CD4-positive, CD25-positive, alpha-beta regulatory T cell (primary cell): ENCODE results near the gene RASSF5. TPM values are rescaled to one million over a fixed set of nuclear protein-coding genes. Genes with fewer than 3 reads are reported as not detected.
A peak's percentile ranks its signal among the peaks of the same experiment; 100 is the strongest.

Experiments used
- ATAC-seq, 2 donors: fragments of 150-1000 bp; cut with Tn5 transposase; one replicate each; pipeline ENCODE4 v1.10.0; 2021; ENCODE audit warnings: low read depth in 2 of 2, moderate number of reproducible peaks in 2 of 2, moderate library complexity in 1 of 2
- DNase-seq, 3 donors: peaks; one replicate each; pipeline versions ENCODE4 v3.0.0 to v3.0.0-alpha.2; 2012 to 2022; ENCODE audit warnings: mixed read lengths in 1 of 3
- H3K27ac ChIP-seq: one replicate; pipeline ENCODE4 v1.7.0; 2013; ENCODE audit warnings: mild to moderate bottlenecking, low read length; ENCODE audit not compliant: insufficient read depth, poor library complexity, severe bottlenecking
- H3K27me3 ChIP-seq: one replicate; pipeline ENCODE4 v1.7.0; 2013; ENCODE audit warnings: low read length; ENCODE audit not compliant: control insufficient read depth, insufficient read depth
- H3K36me3 ChIP-seq: one replicate; pipeline ENCODE4 v1.7.0; 2013; ENCODE audit warnings: mild to moderate bottlenecking, low read length, moderate library complexity; ENCODE audit not compliant: control insufficient read depth, insufficient read depth
- H3K4me1 ChIP-seq: 2 replicates; pipeline ENCODE4 v1.7.0; 2013; ENCODE audit warnings: mild to moderate bottlenecking, low read length; ENCODE audit not compliant: insufficient read depth, control insufficient read depth, poor library complexity, severe bottlenecking
- H3K4me3 ChIP-seq: one replicate; pipeline ENCODE4 v1.7.0; 2013; ENCODE audit warnings: low read depth, mild to moderate bottlenecking, low read length, moderate library complexity
- H3K9me3 ChIP-seq, 2 experiments: 1 replicate in 1 of 2; 2 replicates in 1 of 2; pipeline ENCODE4 v1.7.0; 2013; ENCODE audit warnings: low read length in 2 of 2, mild to moderate bottlenecking in 1 of 2, moderate library complexity in 1 of 2; ENCODE audit not compliant: control insufficient read depth in 2 of 2
- H3K27ac Mint-ChIP-seq, 3 donors: one replicate each; pipeline ENCODE4 v1.8.0; 2020 to 2022; ENCODE audit warnings: mild to moderate bottlenecking in 3 of 3, mixed read lengths in 3 of 3, moderate library complexity in 2 of 3
- H3K27me3 Mint-ChIP-seq: one replicate; pipeline ENCODE4 v1.8.0; 2022; ENCODE audit warnings: mild to moderate bottlenecking, mixed read lengths
- H3K36me3 Mint-ChIP-seq: one replicate; pipeline ENCODE4 v1.8.0; 2020; ENCODE audit warnings: mixed read lengths
- H3K4me1 Mint-ChIP-seq, 4 donors: one replicate each; pipeline ENCODE4 v1.8.0; 2020 to 2022; ENCODE audit warnings: mixed read lengths in 4 of 4, mild to moderate bottlenecking in 1 of 4
- H3K4me3 Mint-ChIP-seq, 4 donors: one replicate each; pipeline ENCODE4 v1.8.0; 2020 to 2022; ENCODE audit warnings: mild to moderate bottlenecking in 4 of 4, mixed read lengths in 4 of 4, moderate library complexity in 3 of 4
- H3K9me3 Mint-ChIP-seq, 7 donors: one replicate each; pipeline ENCODE4 v1.8.0; 2020 to 2022; ENCODE audit warnings: mixed read lengths in 7 of 7, mild to moderate bottlenecking in 3 of 7, moderate library complexity in 2 of 7
- polyA plus RNA-seq, 4 donors: library from polyadenylated mRNA; unstranded; fragments of 300-500 nt; fragmentation: Illumina TruSeq; gene quantifications; one replicate each; pipeline ENCODE4 v1.2.3, GENCODE V29; 2021
- total RNA-seq: library from RNA; stranded (reverse); gene quantifications from one replicate; pipeline ENCODE4 v1.2.3, GENCODE V29; 2022

Gene RASSF5
- total and polyA plus RNA-seq, 5 donors from 2014 or later = 158 to 258 (median 231) TPM

DNA sequence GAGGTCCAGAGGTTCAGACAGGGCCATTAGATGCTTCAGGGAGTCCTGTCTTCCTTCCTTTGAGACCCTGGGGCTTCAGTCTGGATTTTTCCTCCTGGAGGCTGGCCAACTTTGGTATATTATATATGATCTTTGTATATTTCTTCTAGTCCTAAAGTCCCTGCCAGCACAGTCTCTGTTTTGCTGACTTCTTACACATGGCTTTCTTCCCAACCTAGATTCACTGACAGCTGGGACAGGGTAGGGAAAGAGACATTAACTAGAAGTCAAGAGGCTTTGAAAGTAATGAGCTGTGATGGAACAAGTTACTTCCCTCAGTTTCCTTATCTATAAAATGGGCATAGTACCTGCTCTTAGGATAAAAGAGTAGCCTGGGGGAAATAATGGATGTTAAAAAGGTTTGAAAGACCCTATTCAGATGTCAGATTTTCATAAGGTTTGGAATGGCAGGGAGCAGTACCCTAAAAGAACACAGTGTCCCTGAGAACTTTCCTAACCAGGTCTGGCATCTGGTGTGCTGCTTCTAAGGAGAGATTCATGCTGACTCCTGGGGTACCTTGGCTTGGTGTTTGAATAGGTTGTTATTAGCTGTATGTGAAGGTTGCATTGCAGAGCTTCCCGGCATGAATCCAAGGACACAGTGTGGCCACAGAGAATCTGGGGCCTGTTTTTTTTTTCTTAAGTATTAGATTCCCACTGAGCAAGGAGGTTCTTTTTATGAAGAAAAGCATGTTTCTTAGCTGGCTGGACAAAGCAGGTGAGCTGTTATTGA lies 47.6 kb downstream of the RASSF5 start:
- peak overlapping the region; percentile 79 to 98 (median 95) for H3K27ac Mint-ChIP-seq
- peaks cover 70% of the 10 kb centered on the region for H3K4me1 ChIP-seq
- H3K27ac ChIP-seq = peak overlapping the region; percentile 83
- H3K9me3 ChIP-seq = no peaks in the 10 kb centered on the region
- H3K4me3 ChIP-seq = peak overlapping the region; percentile 13
- peaks cover 16 to 74% (median 49%) of the 10 kb centered on the region in 4 donors for H3K4me1 Mint-ChIP-seq
- no peaks in the 10 kb centered on the region for H3K27me3 Mint-ChIP-seq
- H3K36me3 Mint-ChIP-seq = peaks cover 15% of the 10 kb centered on the region
- H3K4me3 Mint-ChIP-seq = peak overlapping the region; percentile 92 to 99 (median 96)
- no peaks in the 10 kb centered on the region for H3K27me3 ChIP-seq
- H3K9me3 Mint-ChIP-seq = peaks cover 0 to 2% (median 0%) of the 10 kb centered on the region in 7 donors
- H3K36me3 ChIP-seq = no peaks in the 10 kb centered on the region
- DNase-seq (no peak), ATAC-seq (no peak)

DNA sequence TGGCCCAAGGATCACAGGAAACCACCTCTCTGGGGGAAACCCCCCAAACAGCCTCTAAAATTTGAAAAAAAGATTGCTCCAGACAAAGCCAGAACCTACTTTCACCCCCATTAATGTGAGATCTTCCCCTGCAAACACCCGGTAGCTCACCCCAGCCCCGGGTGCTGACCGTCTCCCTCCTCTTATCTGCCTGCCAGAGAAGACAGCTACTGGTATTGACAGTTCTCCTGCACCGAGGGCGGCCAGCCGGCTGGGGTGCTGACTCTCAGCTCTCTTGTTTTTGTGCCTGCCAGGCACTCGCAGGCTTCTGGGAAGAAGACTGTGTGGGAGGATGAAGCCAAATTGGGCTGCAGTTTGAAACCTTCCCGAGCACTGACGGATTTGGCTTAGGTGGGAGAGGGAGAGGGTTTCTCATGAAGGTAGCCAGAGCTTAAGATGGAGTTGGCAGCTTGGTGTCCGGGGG lies 48.2 kb downstream of the RASSF5 start:
- peaks cover 16 to 78% (median 53%) of the 10 kb centered on the region in 4 donors for H3K4me1 Mint-ChIP-seq
- H3K27ac Mint-ChIP-seq = peak overlapping the region; percentile 79 to 98 (median 95)
- H3K27me3 Mint-ChIP-seq = no peaks in the 10 kb centered on the region
- peaks cover 76% of the 10 kb centered on the region for H3K4me1 ChIP-seq
- H3K4me3 ChIP-seq = peak overlapping the region; percentile 77
- H3K27ac ChIP-seq = peak overlapping the region; percentile 83
- no peaks in the 10 kb centered on the region for H3K9me3 ChIP-seq
- H3K27me3 ChIP-seq = no peaks in the 10 kb centered on the region
- peaks cover 0 to 2% (median 0%) of the 10 kb centered on the region in 7 donors for H3K9me3 Mint-ChIP-seq
- peaks cover 21% of the 10 kb centered on the region for H3K36me3 Mint-ChIP-seq
- peak; percentile 30 to 51 (median 43) for DNase-seq
- peaks cover 3% of the 10 kb centered on the region for H3K36me3 ChIP-seq
- ATAC-seq = no peak
- peak overlapping the region; percentile 92 to 99 (median 96) for H3K4me3 Mint-ChIP-seq

GRCh38 chr1:206556047-206556749 lies 48.9 kb downstream of the RASSF5 start:
- peak overlapping the region; percentile 83 for H3K27ac ChIP-seq
- H3K27me3 Mint-ChIP-seq = no peaks in the 10 kb centered on the region
- H3K36me3 ChIP-seq = peaks cover 10% of the 10 kb centered on the region
- peaks cover 22% of the 10 kb centered on the region for H3K36me3 Mint-ChIP-seq
- H3K4me1 ChIP-seq = peaks cover 80% of the 10 kb centered on the region
- DNase-seq (peak in 2 of 3 donors; percentile 33 to 75), ATAC-seq (peak; percentile 23 to 37)
- peak overlapping the region; percentile 77 for H3K4me3 ChIP-seq
- H3K27ac Mint-ChIP-seq = peak overlapping the region; percentile 79 to 98 (median 95)
- peaks cover 16 to 79% (median 56%) of the 10 kb centered on the region in 4 donors for H3K4me1 Mint-ChIP-seq
- H3K9me3 ChIP-seq = no peaks in the 10 kb centered on the region
- H3K27me3 ChIP-seq = no peaks in the 10 kb centered on the region
- peak overlapping the region; percentile 92 to 99 (median 96) for H3K4me3 Mint-ChIP-seq
- peaks cover 0 to 2% (median 0%) of the 10 kb centered on the region in 7 donors for H3K9me3 Mint-ChIP-seq

DNA sequence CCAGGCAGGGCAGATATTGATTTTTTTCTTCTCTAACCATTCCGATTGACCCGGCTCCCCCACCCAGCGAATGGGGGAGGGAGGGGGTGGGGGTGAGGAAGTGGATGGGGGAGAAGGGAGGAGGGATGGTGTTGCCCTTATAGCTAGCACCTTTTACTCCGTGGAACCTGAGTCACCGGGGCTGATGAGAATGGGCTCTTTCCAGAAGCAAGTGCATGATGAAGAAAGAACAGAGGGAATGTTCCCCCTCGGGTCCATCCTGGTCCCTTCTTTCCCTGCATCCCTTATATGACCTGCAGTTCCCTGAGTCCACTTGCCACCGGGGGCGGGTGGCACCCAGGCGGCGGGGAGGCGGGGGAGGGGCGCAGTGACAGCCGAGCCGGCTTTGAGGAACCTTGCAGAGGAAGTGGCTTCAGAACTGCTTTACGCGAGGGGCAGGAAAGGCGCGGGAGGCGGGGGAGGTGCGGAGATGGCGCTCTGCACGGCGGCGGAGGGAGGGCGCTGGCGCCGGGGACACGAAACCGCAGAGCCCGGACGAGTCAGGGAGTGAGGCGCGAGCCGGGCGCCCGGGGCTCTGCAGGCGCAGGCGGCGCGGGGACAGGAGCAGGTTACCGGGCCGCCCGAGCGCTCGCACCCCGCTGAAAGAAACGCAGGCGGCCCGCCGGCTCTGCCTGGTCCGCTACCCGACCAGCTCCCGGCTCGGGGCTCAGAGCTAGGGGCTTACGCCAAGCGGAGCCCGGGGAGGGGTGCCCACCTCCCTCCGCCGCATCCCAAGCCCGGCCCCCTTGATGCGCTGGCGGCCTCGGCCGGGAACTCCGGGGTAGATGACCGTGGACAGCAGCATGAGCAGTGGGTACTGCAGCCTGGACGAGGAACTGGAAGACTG lies 49.7 kb downstream of the RASSF5 start:
- Histone ChIP-seq H3K27ac (peak overlapping the region; percentile 83), H3K27me3 (no peaks in the 10 kb centered on the region), H3K9me3 (no peaks in the 10 kb centered on the region), H3K4me3 (peak overlapping the region; percentile 99), H3K4me1 (peaks cover 80% of the 10 kb centered on the region), H3K36me3 (peaks cover 17% of the 10 kb centered on the region)
- Mint-ChIP-seq H3K4me1 (peaks cover 15 to 78% (median 55%) of the 10 kb centered on the region in 4 donors), H3K4me3 (peak overlapping the region; percentile 92 to 99 (median 96)), H3K27ac (peak overlapping the region; percentile 79 to 98 (median 96)), H3K9me3 (peaks cover 0 to 2% (median 0%) of the 10 kb centered on the region in 7 donors), H3K36me3 (peaks cover 26% of the 10 kb centered on the region), H3K27me3 (no peaks in the 10 kb centered on the region)
- DNase-seq = peak; percentile 74 to 94 (median 85)
- ATAC-seq = peak; percentile 65 to 68

GRCh38 chr1:206557636-206558473 lies 50.5 kb downstream of the RASSF5 start:
- H3K27ac Mint-ChIP-seq = peak overlapping the region; percentile 79 to 96 (median 93)
- Histone ChIP-seq H3K4me1 (peaks cover 80% of the 10 kb centered on the region), H3K27ac (peak overlapping the region; percentile 83), H3K9me3 (no peaks in the 10 kb centered on the region), H3K27me3 (no peaks in the 10 kb centered on the region), H3K36me3 (peaks cover 23% of the 10 kb centered on the region), H3K4me3 (peak overlapping the region; percentile 99)
- H3K9me3 Mint-ChIP-seq = peaks cover 0 to 2% (median 0%) of the 10 kb centered on the region in 7 donors
- DNase-seq (peak; percentile 33 to 69 (median 40)), ATAC-seq (peak in 1 of 2 donors; percentile 4)
- no peaks in the 10 kb centered on the region for H3K27me3 Mint-ChIP-seq
- H3K4me3 Mint-ChIP-seq = peak overlapping the region; percentile 92 to 99 (median 96)
- peaks cover 14 to 78% (median 55%) of the 10 kb centered on the region in 4 donors for H3K4me1 Mint-ChIP-seq
- peaks cover 29% of the 10 kb centered on the region for H3K36me3 Mint-ChIP-seq

DNA sequence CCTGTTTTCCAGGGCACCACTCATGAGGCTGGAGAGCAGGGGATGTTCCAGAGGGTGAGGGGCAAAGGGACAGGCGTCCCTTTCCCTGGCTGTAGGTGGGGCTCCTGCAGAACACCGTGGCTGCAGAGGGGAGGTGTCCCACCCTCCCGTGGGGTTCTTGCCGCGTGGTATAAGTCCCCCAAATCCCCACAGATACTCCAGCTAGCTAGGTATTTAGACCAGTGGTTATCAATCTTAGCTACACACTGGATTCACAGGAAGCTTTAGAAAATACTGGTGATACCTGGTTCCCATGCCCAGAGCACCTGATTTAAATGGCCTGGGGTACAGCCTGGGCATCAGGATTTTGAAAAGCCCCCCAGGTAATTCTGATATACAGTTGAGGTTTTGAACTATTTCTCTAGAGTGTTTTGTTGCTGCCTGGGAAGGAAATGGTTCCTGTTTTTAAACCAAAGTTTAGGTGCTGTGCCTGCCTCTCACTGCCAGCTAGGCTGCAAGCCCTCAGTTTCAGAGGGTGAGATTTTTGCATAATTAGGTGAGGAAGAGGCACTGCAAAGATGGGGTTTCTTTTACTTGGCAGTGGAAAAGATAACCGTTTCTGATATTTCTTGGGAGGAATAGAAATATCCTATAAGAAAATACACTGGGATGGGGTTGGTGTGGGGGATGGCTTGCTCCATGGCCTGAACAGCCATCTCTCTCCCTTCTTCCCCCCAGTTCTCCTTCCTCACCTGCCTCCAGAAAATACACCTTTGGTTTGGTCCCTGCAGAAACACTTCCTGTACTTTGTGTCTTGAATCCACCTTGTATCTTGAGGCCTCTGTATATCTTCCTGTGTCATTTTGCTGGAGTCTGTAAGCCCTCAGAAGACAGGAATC lies 51.7 kb downstream of the RASSF5 start:
- peak in 1 of 2 donors; percentile 6 for ATAC-seq
- Mint-ChIP-seq H3K4me3 (peak overlapping the region; percentile 92 to 99 (median 96)), H3K4me1 (peaks cover 17 to 78% (median 56%) of the 10 kb centered on the region in 4 donors), H3K27me3 (no peaks in the 10 kb centered on the region), H3K27ac (peak overlapping the region; percentile 79 to 96 (median 93)), H3K9me3 (peaks cover 0 to 2% (median 0%) of the 10 kb centered on the region in 7 donors), H3K36me3 (peaks cover 33% of the 10 kb centered on the region)
- peak overlapping the region; percentile 99 for H3K4me3 ChIP-seq
- H3K36me3 ChIP-seq = peaks cover 31% of the 10 kb centered on the region
- peak overlapping the region; percentile 83 for H3K27ac ChIP-seq
- no peaks in the 10 kb centered on the region for H3K27me3 ChIP-seq
- no peaks in the 10 kb centered on the region for H3K9me3 ChIP-seq
- peaks cover 86% of the 10 kb centered on the region for H3K4me1 ChIP-seq
- DNase-seq = peak in 2 of 3 donors; percentile 42 to 71
